GM21528 (cell line): ENCODE data around the gene ADAMTS15.
"Not testable (repeated sequence)": the region's sequence is repeated elsewhere in the genome, so short reads cannot be mapped to it uniquely, and the experiment has no call there.

Source experiments
- ATAC-seq: cut with Tn5 transposase; IDR thresholded peaks from one replicate; pipeline ENCODE4 v1.9.1; 2021; ENCODE audit warnings: mild to moderate bottlenecking, moderate library complexity; ENCODE audit not compliant: unreplicated experiment, low FRiP score

Gene ADAMTS15

DNA sequence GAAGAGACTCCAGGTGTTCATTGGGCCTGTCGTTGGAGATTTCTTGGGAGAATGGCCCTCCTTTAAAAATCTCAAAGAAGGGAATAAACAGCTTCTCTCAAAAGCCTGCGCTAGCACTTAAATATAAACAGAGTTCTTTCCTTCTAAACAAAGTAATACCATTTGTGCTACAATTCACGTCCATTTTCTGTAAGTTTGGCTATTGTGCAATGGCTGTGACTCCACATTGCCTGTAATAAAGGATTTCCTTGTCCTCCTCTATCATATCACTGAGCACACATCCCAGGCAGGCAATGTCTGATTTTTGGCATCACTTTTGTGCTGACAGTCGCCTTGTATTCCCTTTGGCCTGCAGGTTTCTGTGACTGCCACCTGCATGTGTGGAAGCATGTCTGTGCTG, 15.1 kb upstream of the ADAMTS15 start:
- no peak for ATAC-seq

DNA sequence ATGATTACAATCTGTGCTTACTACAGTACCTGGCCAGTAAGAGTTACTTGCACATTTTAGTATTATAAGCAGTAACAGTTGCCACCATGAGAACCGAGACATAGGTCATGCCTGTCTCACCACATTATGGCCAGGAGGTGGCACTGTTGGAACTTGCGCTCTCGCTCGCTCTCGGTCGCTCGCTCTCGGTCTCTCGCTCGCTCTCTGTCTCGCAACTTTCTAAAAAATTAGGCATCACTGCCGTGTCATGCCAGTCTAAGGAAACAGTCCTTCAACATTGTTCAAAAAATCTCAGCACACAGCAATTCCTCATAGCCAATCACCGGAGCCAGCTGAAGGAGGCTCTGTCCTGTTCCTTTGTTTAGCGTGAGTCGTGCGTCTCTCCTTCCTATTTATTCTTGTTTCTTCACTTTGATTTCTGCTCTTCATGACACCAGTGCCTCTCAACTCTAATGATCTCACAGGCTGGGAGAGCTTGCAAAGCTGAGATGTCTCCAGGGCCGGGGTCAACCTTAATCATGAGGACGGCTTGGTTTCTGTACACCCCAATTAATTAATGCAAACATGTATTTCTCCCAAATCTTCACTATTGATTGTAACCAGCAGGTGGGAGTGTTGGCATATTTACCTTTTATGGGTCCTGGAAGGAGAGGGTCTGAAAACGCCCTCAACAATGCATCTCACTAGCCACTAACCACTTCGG, 13.8 kb upstream of the ADAMTS15 start:
- peak; percentile 92 for ATAC-seq

DNA sequence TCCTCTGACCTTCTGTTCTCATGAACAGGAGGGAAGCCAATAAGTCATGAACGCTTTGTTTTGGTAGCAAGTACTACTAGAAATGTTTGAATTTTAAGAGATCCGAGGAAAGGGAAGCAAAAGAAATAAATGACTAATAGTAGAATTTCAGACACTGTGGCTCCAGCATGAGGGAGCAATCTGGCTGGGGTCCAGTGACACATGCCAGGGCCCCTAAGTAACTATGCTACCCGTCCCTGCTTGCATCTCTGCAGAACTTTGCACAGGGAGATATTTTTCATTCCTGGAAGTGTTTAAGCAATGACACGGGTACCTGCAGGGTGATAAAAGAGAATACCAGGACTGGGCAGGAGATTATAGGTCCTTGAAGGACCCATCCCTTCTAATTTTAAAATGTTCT, 12.8 kb upstream of the ADAMTS15 start:
- no peak for ATAC-seq

DNA sequence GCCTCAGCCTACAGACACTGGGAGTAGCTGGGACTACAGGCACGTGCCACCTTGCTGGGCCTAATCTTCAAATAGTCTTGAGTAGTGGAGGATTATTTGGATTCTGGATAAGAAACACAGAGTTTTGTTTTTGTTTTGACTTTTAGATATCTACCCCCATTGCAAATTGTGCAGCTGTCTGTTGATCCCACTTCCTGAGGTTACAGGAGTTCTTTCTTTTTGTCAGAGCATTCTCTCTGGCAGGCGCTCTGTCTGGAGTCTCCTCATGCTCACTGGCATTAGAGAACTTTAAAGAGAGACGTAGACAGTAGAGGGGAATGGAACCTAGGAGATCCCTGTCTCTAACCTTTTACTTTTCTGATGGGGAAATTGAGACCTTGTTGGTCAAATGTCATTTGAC, 12.3 kb upstream of the ADAMTS15 start:
- ATAC-seq = no peak

DNA sequence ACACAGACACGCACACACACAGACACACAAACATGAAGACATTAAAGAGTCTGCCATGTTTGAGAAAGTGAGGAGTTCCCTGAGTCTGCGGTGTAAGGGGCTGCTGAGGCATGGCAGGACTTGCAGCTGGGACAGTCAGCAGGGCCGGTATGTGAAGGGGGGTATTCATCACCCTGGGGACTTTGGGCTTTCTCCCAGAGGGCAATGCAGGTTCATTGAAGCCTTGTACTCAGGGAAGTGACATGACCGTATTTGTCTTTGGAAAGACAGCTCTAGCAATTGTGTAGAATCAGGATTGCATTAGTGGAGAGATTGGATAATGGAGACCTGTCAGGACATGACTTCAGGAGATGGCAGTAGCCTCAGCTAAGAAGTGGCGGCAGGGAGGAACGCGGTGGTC, 10.6 kb upstream of the ADAMTS15 start:
- ATAC-seq = no peak

DNA sequence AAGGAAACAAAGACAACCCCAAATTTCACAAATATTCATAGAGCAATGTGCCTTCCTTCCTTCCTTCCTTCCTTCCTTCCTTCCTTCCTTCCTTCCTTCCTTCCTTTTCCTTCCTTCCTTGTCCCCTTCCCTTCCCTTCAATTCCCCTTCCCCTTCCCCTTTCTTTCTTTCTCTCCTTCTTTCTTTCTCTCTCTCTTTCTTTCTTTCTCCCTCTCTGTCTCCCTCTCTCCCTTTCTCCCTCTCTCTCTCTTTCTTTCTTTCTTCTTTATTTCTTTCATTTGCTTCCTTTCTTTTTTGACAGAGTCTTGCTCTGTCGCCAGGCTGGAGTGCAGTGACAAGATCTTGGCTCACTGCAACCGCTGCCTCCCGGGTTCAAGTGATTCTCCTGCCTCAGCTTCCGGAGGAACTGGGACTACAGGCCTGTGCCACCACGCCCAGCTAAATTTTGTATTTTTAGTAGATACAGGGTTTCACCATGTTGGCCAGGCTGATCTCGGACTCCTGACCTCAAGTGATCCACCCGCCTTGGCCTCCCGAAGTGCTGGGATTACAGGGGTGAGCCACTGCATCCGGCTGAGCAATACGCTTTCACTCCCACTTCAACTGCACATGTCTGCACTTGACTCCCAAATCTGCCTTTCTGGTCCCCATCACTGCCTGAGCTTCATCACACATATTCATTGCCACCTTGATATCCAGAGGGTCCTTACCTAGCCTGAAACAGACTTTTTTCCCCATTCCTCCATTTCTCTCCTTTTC, 9.9 kb upstream of the ADAMTS15 start:
- ATAC-seq = not testable (repeated sequence)

DNA sequence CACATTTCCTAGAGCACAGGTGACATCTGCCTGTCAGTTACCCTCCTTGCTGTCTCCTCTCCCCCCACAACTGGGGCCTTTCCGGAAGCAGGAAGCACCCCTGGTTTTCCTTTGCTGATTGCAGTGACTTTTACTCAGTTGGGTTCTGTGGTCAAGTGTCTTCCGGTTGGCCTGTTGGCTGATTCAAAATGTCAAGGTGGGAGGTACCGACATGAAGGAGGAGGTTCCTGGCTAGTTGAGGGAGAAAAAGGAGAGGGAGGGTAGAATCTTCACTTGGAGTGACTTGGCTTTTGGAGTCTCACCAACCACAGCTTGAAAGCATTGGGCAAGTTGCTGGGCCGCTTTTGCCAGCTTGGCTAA, 9.3 kb upstream of the ADAMTS15 start:
- no peak for ATAC-seq

DNA sequence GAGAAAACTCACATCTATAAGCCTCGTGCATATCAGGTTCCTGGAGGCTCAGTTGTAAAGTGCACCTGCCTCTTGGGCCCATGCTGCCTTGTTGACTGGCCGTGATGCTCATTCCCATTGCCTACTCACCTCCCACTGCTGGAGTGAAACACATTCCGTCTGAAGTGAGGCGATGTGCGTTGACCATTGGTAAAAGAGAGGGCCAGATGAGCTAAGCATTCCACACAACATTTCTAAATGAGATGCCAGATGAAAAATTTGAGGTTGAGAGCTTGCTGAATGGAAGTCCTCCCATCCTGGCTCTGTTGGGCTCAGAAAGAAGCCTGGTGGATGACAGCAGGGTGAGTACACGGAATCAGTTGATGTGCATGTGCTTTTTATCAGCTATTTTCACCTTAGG, 8.6 kb upstream of the ADAMTS15 start:
- ATAC-seq = no peak

DNA sequence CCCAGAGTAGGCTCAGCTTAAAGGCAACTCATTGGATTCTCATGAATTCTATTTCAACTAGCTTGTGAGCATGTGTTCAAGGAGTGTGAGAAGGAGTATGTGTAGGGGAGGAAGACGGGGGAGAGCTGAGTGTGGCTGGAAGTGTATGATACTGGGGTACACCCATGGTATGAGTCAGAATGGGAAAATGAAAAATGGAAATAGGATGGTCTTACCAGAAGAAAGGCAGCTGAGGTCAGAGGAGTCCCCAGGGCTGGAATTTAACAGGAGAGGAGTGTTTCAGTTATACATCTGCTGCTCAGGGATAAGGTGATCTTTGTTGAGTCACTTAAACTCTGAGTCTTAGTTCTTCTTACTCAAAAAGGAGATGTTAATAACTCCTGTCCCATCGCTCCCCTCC, 6.7 kb upstream of the ADAMTS15 start:
- ATAC-seq = no peak

DNA sequence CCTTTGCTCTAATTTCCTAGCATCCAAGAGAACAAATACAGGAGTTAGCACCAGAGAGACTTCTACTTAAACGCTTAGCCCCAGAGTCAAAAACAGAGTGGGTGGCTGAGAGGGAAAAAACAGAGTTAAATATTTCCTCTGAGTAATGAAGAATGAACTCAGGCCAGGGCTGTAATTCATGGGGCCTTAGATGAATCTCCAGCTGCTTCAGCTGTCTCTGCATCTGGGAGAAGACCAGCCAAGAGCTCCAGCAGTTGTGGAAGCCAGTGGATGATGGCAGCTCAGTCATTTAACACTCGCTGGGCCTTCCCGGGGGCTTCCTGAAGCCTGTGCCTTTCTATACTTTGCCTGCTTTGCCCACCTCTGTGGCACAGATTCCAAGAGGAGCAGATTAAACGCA, 5.7 kb upstream of the ADAMTS15 start:
- ATAC-seq = no peak

DNA sequence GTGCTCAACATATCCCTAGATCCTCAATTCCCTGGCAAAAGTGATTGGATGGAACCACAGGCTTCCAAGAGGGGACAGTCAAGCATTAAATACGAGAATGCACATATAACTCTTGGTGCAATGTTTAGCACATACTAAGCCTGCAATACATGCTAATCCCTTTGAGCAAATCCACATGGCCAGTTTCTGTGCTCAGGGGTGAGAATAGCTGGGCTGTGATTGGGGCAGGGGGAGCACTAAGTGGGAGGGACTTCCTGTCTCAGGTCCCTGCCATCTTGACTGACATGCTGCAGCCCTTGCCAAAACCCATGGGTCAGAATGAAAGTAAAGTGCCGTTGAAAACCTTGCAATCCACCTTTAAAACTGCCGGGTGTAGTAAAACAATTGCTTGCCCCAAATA, 2.7 kb upstream of the ADAMTS15 start:
- ATAC-seq = no peak

DNA sequence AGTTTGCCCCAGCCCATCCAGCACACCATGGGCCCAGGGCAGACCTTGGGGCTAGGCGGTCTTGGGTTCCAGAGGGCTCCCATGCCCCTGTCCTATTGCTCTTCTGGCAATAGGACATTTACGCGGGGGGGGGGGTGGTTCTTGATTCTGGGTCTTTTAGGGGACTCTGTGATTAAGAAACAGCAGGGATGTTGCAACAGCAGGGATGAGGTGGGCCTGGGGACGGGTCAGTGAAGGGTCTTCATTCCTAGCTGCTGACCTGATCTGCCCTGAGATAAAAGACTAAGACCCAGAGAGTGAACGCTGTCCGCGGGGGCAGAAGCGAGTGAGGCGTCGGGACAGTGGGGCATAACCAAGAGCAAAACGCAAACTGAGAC, 418 bp upstream of the ADAMTS15 start:
- no peak for ATAC-seq

DNA sequence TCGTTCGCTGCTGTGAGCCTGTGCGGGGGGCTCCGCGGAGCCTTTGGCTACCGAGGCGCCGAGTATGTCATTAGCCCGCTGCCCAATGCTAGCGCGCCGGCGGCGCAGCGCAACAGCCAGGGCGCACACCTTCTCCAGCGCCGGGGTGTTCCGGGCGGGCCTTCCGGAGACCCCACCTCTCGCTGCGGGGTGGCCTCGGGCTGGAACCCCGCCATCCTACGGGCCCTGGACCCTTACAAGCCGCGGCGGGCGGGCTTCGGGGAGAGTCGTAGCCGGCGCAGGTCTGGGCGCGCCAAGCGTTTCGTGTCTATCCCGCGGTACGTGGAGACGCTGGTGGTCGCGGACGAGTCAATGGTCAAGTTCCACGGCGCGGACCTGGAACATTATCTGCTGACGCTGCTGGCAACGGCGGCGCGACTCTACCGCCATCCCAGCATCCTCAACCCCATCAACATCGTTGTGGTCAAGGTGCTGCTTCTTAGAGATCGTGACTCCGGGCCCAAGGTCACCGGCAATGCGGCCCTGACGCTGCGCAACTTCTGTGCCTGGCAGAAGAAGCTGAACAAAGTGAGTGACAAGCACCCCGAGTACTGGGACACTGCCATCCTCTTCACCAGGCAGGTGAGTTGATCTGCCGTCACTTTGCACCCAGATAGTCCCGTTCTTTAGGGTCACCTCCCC, 1.0 kb downstream of the ADAMTS15 start:
- no peak for ATAC-seq

DNA sequence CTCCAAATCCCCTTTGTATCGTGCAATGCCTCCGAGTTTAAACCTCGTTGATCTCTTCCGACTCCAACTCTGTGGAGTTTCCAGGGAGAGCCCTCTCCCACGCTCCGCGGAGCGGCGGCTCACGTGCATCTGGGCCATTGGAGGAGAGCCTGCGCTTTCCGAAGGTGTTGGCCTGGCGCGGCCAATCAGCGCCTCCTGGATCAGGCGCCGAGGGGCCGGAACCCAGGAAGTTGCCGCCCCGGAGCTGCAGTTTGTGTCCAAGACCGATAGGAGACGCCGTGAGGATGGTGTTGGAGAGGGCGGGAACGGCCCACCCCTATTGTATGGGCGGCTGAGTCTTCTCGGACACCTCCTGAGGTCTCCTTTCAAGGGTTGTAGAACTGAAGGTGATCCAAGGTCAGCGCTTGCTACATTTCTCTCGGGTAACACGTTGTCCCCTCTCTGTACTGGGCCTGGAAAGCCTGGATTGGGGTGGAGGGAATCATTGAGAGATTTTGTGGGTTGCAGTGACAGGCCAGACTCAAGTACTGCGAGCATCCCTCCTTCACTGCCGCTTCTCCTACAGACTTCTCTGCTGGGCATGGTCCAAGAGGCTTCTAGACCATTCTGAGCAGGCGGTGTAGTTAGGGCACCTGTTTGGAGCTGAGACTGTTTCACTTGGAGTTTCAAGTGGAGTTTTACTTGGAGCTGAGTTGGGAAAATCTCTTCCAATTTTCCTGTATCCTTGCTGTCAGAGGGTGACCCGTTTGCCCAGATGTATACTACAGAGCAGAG, 1.7 kb downstream of the ADAMTS15 start:
- ATAC-seq = no peak

DNA sequence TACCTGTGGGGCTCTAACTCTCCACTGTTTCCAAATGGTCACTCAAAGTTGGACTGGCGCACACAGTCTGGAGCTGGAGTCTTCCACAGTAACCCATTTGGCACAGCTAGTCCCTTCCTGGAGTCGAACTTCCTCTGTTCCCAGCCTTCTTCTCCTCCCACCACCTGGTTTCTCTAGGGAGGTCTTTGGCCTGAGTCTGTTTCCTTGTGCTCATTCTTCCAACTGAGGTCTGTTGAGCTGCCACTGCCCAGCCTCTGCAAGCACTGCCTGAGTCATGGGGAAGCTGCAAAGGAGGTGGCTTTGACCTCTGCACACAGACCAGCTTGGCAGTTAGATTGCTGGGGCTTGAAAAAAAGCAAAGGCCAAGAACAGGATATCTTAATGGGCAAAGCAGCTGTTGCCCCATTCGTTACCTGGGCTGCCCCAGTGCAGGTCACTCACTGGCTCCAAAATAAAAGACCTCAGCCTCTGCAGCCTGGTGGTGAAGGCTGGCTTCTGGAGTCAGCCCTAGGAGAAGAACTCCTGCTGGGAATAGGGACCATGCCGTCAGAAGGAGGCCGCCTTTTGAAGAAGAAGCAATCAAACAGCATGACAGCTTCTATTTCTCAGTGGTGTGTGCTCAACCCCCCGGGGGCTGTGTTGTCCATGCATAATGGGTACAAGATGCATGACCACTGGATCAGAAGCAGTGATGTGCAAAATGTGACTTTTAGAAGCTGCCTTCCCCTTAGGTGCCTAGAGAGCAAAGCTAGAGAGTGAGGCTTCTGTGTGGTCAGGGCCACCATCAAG, 3.0 kb downstream of the ADAMTS15 start:
- no peak for ATAC-seq

DNA sequence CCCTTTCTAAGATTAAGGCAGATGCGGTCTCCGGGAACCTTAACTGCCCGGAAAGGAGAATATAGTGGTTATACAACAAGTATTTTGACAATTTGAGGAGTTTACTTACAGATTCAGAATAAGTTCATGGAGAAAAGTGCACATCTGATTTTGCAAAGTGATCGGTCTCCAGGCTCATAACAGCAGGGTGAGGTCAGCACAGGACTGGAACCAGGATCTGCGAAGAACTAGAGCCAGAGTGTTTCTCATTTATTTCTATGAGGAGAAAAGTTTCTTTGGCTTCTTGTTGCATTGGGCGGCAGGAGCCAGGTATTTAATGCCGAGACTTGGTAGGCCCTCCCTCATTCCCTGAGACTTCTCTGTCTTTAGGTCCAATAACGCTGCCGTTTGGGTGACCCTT, 3.7 kb downstream of the ADAMTS15 start:
- ATAC-seq = no peak

DNA sequence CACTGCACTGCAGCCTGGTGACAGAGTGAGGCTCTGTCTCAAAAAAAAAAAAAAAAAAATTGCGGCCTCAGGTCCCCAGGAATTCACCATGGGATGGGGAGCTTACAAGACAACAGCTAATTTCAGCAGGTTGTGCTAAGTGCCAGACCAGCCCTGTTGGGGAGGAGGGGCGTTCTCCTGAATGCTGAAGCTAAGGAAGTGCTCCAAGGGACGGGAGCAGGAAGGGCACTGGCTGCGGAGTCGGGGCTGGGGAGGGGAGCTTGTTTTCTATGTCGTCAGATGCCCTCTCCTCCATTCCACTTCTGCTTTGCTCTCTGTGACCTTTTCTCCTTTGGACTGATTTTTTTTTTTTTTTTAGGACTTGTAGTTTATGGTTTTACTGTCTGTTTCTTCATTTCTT, 4.5 kb downstream of the ADAMTS15 start:
- no peak for ATAC-seq

DNA sequence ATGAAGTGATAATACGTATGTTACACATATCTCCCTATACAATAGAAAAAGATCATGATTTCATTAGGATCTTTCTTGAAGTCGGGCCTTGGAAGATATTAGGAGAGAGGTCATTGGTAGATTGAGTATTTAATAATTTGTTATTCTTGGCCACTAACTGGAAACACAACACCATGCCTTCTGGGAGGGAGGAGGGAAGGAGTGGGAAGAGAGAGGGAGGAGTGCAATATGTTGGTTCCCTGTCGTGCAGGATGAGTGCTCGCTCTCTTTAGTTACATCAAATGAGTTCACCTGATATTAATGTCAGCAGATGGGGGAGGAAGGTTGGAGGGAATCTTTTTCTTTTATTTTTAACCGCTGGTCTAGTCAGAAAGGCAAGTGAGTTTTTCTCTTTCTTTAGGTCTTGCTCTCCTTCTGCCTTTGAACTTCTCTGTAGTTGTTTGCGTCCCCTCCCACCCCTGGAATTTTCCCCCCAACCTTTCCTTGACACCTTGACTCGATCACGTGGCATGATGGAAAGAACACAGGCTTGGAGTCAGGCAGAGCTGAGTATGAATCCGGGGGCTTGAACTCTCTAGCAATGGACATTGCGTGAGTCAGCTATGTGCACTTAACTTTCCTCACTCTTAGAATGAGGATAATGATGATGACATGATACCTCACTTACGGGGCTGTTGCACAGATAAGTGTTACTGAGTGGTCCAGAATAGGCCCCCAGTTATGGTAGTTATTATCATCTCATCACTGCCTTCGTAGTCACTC, 6.2 kb downstream of the ADAMTS15 start:
- no peak for ATAC-seq

DNA sequence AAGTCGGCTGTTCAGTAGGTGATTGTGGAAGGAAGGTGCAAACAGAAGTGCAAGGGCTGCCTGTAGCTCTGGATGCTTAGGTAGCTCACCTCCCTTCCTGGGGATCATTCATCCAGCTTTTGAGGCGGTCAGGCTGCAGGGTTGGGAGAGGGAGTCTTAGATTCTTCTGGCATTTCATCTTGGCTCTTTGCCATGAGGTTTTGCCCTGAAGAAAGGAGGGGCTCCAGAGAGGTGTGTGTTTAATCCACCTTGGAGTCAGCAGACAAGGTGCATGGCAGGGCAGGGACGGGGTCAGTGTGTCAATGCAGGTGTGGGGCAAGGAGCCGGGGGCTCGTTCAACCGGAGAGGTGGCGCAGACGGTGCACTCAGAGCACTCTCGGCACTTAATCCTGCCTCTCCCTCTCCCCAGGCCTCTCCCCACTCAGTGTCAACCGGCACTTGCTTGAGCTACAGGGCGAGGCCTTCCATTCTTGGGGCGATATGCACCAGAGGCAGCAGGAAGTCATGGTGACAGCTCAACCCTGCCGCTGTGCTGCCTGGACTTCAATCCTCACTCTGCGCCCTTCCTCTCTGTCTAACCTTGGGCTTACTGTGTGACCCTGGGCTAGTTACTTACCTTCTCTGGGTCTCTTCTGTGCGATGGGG, 7.2 kb downstream of the ADAMTS15 start:
- no peak for ATAC-seq
